Measurements from ENCODE around the gene RBM6.

Gene RBM6

GRCh38 chr3:49976942-49977341, 37.0 kb downstream of the RBM6 start:
- H3K4me3 ChIP-seq (ENCODE audit: low read depth in 1 of 2, low read length in 1 of 2), result no peak overlapping the region
- no peak for TF ChIP-seq CTCF (IDR thresholded peaks at IDR 0.05)
- no peaks in the 10 kb centered on the region for H3K27me3 ChIP-seq
- H3K27ac ChIP-seq, result no peak overlapping the region
- no peaks in the 10 kb centered on the region for H3K9me3 ChIP-seq
- no peaks in the 10 kb centered on the region for H3K4me1 ChIP-seq (ENCODE audit: control insufficient read depth in 1 of 2, insufficient read depth in 1 of 2, low read depth in 1 of 2, low read length in 1 of 2)
- H3K36me3 ChIP-seq, result peaks cover 70% of the 10 kb centered on the region

- Histone ChIP-seq H3K27me3 (no peaks in the 10 kb centered on the region), H3K9me3 (no peaks in the 10 kb centered on the region), H3K27ac (no peak overlapping the region), H3K36me3 (peaks cover 49% of the 10 kb centered on the region), H3K4me1 (ENCODE audit: control insufficient read depth in 1 of 2, insufficient read depth in 1 of 2, low read depth in 1 of 2, low read length in 1 of 2) (no peaks in the 10 kb centered on the region), H3K4me3 (ENCODE audit: low read depth in 1 of 2, low read length in 1 of 2) (no peak overlapping the region)
- TF ChIP-seq CTCF (IDR thresholded peaks at IDR 0.05), result no peak
Measured at GRCh38 chr3:49984394-49984793, 44.4 kb downstream of the RBM6 start.

DNA sequence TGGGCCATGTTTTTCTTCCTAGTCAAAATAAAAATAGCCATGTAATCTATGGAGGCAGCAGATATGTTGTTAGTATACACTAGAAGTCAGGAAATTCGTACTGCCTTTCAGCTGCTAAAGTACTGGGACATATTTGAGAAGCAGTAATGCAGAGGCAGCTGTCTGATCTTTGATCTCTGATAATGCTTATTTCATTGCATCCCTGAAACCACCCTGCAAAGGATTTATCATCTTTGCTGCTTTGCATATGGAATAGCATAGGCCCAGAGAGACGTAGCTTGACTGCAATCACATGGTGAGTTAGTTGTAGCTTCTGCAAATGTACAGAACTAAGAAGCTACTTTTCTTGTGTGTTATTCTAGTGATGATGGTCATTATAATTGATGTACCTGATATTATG, 52.4 kb downstream of the RBM6 start:
- no peak for TF ChIP-seq CTCF (IDR thresholded peaks at IDR 0.05)
- peaks cover 34% of the 10 kb centered on the region for H3K36me3 ChIP-seq

GRCh38 chr3:49994476-49994875, 54.5 kb downstream of the RBM6 start:
- no peak overlapping the region for H3K27ac ChIP-seq
- no peaks in the 10 kb centered on the region for H3K9me3 ChIP-seq
- no peaks in the 10 kb centered on the region for H3K27me3 ChIP-seq
- H3K4me3 ChIP-seq (ENCODE audit: low read depth in 1 of 2, low read length in 1 of 2), result no peak overlapping the region
- H3K4me1 ChIP-seq (ENCODE audit: control insufficient read depth in 1 of 2, insufficient read depth in 1 of 2, low read depth in 1 of 2, low read length in 1 of 2), result no peaks in the 10 kb centered on the region
- peaks cover 32% of the 10 kb centered on the region for H3K36me3 ChIP-seq
- no peak for TF ChIP-seq CTCF (IDR thresholded peaks at IDR 0.05)

More for the DNA sequence above, 52.4 kb downstream of the RBM6 start:
- Histone ChIP-seq H3K27me3 (no peaks in the 10 kb centered on the region), H3K4me1 (ENCODE audit: control insufficient read depth in 1 of 2, insufficient read depth in 1 of 2, low read depth in 1 of 2, low read length in 1 of 2) (no peaks in the 10 kb centered on the region), H3K9me3 (no peaks in the 10 kb centered on the region), H3K4me3 (ENCODE audit: low read depth in 1 of 2, low read length in 1 of 2) (no peak overlapping the region), H3K27ac (no peak overlapping the region)

DNA sequence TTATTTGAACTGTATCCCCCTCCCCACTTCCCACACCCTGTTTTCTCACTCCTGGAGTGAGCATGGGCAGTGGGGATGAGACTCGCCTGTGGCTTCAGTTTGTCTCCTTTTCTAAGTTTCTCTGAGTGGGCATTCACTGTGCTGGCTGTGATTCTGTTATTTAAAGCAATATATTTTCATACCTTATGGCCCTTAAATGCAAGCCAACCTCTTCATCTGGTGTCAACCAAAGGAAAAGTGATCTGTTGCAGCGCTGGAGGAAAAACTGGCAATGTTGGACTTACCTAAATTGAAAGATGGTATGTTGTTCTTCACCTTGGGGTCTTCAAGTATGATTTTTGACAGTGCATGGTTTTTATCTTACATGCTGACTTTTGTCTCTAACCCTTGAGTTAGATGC, 56.1 kb downstream of the RBM6 start:
- no peaks in the 10 kb centered on the region for H3K27me3 ChIP-seq
- no peaks in the 10 kb centered on the region for H3K9me3 ChIP-seq
- H3K4me1 ChIP-seq (ENCODE audit: control insufficient read depth in 1 of 2, insufficient read depth in 1 of 2, low read depth in 1 of 2, low read length in 1 of 2), result no peaks in the 10 kb centered on the region
- no peak overlapping the region for H3K27ac ChIP-seq
- H3K4me3 ChIP-seq (ENCODE audit: low read depth in 1 of 2, low read length in 1 of 2), result no peak overlapping the region
- peaks cover 30% of the 10 kb centered on the region for H3K36me3 ChIP-seq
- TF ChIP-seq CTCF (IDR thresholded peaks at IDR 0.05), result no peak

DNA sequence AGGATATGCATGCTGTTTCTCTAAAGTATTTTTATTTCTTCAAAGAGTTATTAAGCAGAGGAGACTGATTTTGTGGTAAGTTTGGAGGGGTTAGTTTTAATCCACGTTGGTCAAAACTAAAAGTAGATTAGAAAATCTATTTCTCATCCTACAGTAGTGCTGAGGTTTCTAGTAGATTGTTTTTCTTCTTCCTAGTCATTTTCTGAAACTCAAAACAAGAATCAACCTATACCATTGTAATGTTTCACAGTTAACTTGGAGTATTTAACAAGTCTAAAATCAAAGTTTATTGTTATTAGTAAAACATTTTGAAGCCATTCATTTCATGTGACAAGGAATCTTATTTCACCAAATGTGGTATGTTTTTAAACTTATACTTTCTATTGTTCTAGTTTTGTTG, 57.9 kb downstream of the RBM6 start:
- no peaks in the 10 kb centered on the region for H3K4me1 ChIP-seq (ENCODE audit: control insufficient read depth in 1 of 2, insufficient read depth in 1 of 2, low read depth in 1 of 2, low read length in 1 of 2)
- no peak overlapping the region for H3K27ac ChIP-seq
- no peak overlapping the region for H3K4me3 ChIP-seq (ENCODE audit: low read depth in 1 of 2, low read length in 1 of 2)
- no peaks in the 10 kb centered on the region for H3K9me3 ChIP-seq
- no peak for TF ChIP-seq CTCF (IDR thresholded peaks at IDR 0.05)
- peaks cover 41% of the 10 kb centered on the region for H3K36me3 ChIP-seq
- no peaks in the 10 kb centered on the region for H3K27me3 ChIP-seq
